ENCODE data around the gene RMC1.

DNA sequence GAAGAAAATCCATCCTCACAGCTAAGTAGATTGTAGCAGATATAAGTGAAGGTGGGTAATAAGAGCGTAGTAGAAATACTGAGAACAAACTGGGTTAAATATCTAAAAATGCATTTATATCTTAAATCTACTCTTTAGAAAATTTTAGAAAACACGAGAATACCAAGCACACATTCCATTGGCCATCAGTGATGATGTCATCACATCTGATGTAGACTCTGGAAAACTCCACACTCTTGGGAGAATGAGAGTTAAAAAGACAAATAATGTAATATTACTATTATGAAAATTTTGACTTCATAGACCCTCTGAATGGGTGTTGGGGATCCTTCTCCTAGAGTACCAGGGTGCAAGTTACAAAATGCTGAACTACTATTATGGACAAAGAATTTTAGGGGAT, 46.5 kb upstream of the RMC1 start:
- TF ChIP-seq, protein P1, sequence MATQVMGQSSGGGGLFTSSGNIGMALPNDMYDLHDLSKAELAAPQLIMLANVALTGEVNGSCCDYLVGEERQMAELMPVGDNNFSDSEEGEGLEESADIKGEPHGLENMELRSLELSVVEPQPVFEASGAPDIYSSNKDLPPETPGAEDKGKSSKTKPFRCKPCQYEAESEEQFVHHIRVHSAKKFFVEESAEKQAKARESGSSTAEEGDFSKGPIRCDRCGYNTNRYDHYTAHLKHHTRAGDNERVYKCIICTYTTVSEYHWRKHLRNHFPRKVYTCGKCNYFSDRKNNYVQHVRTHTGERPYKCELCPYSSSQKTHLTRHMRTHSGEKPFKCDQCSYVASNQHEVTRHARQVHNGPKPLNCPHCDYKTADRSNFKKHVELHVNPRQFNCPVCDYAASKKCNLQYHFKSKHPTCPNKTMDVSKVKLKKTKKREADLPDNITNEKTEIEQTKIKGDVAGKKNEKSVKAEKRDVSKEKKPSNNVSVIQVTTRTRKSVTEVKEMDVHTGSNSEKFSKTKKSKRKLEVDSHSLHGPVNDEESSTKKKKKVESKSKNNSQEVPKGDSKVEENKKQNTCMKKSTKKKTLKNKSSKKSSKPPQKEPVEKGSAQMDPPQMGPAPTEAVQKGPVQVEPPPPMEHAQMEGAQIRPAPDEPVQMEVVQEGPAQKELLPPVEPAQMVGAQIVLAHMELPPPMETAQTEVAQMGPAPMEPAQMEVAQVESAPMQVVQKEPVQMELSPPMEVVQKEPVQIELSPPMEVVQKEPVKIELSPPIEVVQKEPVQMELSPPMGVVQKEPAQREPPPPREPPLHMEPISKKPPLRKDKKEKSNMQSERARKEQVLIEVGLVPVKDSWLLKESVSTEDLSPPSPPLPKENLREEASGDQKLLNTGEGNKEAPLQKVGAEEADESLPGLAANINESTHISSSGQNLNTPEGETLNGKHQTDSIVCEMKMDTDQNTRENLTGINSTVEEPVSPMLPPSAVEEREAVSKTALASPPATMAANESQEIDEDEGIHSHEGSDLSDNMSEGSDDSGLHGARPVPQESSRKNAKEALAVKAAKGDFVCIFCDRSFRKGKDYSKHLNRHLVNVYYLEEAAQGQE (IDR thresholded peaks at IDR 0.05; ENCODE audit: low read depth), result no peak
- TF ChIP-seq RAD21 (IDR thresholded peaks at IDR 0.05; ENCODE audit: low read depth) (no peak), EP300 (IDR thresholded peaks at IDR 0.05; ENCODE audit: borderline replicate concordance) (no peak), EGR1 (IDR thresholded peaks at IDR 0.05) (no peak), TAF1 (IDR thresholded peaks at IDR 0.05; ENCODE audit: low read depth) (no peak)
